ENCODE measurements around the gene SLC25A6.
"Not testable (repeated sequence)": the region's sequence is repeated elsewhere in the genome, so short reads cannot be mapped to it uniquely, and the experiment has no call there.

The SLC25A6 gene

DNA sequence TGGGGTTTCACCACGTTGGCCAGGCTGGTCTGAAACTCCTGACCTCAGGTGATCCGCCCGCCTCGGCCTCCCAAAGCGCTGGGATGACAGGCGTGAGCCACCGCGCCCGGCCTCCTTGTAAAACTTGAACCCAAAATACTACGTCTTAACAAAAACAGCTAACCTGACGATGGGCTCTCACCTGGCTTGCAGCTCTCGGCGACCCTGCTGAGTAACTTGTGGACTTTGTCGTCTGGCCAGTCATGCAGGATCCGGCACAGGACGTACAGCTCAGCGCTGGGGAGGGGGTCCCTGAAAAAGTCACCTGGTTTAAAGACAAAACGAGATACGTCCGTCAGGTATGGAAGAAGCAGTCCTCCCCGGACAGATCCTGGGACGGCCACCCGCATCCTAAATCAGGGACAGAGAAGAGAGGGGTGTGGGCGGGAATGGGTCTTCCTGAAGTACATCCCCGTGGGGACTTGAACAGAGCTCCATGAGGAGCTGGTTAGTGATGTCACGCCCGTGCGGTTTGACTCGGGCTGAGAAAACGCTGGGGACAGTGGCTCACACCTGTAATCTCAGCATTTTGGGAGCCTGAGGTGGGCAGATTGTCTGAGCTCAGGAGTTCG, 20.7 kb upstream of the SLC25A6 start:
- no peak for DNase-seq

DNA sequence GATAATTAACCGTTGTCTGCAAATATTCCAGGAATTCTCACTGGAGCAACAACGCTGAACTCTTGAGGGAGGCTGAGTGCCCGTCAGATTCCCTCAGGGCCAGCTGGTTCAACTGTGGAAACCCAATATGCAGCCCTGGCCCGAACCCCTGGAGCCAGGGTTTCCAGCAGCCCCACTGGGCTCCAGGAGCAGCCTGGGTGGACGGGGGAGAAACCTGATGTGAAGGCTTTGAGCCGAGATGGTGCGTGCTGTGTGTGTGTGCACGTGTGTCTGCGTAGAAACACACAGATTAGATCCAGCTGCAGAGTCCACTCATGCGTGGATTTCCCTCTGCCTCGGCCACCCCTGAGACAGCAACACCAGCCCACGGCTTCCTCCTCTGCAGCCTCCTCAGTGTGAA, 19.4 kb upstream of the SLC25A6 start:
- no peak for DNase-seq

DNA sequence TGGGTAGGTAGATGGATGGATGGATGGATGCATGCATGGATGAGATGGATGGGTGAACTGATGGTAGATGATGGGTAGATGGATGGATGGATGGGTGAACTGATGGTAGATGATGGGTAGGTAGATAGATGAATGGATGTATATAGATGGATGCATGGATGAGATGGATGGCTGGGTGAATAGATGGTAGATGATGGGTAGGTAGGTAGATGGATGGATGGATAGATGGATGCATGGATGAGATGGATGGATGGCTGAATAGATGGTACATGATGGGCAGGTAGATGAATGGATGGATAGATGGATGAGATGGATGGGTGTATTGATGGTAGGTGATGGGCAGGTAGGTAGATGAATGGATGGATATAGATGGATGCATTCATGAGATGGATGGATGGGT, 15.1 kb upstream of the SLC25A6 start:
- no peak for DNase-seq

DNA sequence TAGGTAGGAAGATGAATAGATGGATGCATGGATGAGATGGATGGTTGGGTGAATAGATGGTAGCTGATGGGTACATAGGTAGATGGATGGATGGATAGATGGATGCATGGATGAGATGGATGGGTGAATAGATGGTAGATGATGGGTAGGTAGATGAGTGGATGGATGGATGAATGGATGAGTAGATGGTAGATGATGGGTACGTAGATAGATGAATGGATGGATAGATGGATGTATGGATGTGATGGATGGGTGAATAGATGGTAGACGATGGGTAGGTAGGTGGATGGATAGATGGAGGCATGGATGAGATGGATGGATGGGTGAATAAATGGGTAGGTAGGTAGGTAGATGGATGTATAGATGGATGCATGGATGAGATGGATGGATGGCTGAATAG, 13.9 kb upstream of the SLC25A6 start:
- not testable (repeated sequence) for DNase-seq

DNA sequence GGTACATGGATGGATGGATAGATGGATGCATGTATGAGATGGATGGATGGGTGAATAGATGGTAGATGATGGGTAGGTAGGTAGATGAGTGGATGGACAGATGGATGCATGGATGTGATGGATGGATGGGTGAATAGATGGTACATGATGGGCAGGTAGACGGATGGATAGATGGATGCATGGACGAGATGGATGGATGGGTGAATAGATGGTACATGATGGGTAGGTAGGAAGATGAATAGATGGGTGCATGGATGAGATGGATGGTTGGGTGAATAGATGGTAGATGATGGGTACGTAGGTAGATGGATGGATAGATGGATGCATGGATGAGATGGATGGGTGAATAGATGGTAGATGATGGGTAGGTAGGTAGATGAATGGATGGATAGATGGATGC, 12.0 kb upstream of the SLC25A6 start:
- not testable (repeated sequence) for DNase-seq

DNA sequence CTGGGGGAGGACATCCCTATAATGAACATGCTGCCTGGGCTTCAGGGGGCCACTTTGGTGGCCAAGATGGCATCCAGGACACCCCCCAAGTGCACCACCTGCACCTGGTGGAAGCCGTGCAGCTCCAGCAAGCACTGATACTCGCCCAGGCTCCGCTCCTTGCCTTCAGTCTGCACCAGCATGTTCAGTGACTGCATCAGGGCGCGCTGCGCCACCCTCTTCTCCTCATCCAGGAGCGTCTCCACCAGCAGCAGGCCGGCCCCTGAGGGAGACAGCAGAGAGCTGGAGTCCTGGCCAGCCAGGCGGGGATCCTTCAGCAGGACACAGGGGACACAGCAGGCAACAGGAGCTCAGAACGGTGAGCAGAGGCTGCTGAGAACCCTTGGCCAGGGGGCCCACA, 11.3 kb upstream of the SLC25A6 start:
- DNase-seq, result no peak

DNA sequence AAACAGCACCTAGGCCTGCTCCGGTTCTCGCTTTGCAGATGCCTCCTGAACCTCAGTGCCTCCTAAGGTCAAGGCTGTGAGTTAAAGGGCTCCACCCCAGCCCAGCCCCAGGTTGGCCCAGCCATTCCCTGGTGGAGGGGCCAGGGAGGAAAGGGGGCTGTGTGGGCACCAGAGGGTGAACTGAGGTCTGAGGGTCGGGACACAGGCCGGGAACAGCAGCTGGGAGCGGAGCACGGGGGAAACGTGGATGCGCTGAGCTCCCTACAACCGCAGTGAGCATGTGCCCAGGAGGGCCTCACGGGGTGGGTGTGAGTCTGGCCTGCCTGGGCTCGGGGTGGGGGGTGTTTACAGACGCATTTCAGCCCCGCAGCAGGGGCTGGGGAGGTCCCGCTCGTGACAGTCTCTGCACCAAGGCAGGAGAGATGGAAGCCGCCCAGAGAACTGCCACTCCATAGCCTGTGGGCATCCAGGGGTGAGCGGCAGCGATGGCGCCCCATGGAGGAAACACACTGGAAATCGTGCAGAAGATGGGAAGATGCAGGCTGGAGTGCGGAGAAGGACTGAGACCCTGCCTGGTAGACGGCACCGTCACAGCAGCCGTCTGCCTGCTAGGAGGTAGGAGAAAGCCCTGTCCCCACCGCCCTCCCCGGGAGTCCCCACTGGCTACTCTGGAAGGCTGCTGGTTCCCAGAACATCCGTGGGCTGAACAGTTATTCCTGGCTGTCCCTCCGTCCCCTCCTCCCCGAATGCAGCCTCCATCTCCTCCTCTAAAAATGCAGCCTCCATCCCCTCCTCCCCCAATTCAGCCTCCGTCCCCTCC, 9.9 kb upstream of the SLC25A6 start:
- no peak for DNase-seq

DNA sequence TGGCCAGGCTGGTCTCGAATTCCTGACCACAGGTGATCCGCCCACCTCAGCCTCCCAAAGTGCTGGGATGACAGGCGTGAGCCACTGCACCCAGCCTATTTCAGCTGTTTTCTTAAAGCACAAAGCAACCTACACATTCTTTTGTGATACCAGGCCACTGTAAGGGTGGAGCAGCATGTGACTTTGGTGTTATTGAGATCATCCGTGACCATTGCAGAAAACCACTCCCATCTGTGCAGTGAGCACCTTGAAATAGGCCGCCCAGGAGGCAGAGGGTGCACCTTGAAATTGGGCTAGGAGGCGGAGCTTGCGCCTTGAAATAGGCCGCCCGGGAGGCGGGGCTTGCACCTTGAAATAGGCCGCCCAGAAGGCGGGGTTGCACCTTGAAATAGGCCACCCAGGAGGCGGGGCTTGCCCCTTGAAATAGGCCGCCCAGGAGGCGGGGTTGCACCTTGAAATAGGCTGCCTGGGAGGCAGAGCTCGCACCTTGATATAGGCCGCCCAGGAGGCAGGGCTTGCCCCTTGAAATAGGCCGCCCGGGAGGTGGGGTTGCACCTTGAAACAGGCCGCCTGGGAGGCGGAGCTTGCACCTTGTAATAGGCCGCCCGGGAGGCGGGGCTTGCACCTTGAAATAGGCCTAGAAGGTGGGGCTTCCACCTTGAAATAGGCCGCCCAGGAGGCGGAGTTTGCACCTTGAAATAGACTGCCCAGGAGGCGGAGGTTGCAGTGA, 9.0 kb upstream of the SLC25A6 start:
- no peak for DNase-seq

DNA sequence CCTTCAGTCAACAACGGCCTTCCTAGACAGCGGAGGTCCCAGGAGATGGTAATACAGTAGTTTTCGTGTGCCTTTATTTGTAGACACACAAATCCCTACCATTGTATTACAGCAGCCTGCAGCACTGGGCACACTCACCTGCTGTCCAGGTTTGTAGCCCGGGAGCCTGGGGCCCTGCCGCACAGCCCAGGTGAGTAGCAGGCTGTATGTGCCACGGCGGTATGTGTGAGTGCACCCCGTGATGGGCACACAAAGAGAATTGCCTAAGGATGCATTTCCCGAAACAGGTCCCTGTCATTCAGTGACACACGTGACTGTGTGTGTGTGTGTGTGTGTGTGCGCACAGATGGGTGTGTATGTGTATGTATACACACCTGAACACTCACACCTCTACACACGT, 8.1 kb upstream of the SLC25A6 start:
- DNase-seq, result no peak

DNA sequence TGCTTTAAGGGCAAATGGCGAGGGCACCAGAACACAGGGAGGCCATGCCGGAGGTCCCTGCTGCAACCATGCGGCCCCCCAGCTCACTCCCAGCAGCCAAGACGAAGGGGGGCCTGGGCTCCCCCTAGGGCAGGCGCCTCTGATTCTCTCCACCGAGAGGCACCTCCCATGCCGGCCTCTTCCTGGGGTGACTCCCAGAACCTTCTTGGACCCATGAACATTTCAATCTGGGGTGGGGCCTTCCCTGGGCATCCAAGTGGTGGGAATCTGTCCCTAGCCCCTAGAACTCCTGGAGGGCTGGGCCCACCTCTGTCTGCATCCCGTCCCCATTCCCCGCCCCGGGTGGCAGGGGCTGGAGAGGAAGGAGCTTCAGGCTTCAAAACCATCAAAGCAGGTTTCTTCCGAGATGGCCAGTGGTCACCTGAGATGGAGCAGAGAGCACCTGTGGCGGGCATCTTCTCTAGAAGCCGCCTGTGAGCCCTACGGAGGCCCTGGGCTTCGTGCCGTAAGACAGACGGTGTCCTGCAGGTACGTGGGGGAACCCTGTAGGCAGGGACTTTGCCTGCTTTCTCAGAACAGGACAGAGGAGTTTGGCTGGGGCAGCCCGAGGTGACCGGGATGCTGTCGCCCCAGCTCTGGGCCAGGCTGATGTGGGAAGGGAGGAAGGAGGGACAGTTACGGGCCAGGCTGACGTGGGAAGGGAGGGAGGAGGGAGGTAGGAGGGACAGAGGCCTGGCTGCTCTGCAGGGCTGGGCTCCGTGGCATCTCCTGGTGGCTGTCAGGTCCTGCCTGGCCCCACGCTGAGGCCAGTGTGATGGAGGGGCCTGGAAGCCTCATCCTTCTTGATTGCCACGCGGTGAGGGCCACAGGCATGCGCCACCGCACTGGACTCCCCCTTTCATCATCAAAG, 6.8 kb upstream of the SLC25A6 start:
- DNase-seq, result no peak

DNA sequence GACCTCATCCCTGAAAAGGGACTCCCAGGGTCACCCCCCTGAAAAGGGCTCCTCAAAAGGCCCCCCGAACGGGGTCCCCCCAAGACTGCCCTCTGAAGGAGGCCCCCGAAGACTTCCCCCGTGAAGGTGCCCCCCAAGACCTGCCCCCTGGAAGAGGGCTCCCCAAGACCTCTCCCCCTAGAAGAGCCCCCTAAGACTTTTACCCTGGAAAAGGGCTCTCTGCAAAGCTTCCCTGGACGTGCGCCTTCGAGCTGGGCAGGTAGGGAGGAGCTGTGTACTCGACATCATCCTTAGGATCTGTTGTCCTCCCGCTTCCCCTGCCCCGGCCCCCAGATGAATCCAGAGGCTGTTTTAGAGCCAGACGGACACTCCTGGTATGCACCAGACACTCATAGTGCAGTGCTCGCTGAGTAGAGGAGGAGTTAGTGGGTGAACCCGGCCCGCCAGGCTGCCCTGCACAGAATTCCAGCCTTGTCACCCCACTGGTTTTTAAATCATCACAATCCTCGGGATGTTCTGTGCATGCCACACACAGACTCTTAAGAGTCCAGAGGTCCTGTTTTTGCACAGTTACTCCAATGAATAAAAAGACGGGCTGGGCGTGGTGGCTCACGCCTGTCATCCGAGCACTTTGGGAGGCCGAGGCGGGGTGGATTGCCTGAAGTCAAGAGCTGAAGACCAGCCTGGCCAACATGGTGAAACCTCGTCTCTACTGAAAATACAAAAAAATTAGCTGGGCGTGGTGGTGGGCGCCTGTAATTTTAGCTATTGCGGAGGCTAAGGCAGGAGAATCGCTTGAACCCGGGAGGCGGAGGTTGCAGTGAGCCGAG, 5.7 kb upstream of the SLC25A6 start:
- no peak for DNase-seq

DNA sequence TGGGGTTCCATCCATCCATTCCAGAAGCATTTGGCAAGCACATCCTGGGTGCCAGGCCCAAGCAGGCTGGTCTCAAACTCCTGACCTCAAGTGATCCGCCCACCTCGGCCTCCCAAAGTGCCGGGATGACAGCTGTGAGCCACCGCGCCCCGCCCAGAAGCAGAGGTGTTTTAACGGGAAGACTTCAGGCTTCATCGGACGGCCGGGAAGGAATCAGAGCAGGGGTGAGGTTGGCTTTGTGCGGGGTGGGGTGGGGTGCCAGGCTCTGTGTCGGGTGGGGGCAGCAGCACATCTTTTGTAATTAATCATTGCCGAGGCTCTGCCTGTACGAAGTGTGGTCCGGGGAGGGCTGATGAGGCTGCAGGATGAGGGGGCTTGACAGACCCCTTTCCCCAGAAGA, 5.1 kb upstream of the SLC25A6 start:
- no peak for DNase-seq

DNA sequence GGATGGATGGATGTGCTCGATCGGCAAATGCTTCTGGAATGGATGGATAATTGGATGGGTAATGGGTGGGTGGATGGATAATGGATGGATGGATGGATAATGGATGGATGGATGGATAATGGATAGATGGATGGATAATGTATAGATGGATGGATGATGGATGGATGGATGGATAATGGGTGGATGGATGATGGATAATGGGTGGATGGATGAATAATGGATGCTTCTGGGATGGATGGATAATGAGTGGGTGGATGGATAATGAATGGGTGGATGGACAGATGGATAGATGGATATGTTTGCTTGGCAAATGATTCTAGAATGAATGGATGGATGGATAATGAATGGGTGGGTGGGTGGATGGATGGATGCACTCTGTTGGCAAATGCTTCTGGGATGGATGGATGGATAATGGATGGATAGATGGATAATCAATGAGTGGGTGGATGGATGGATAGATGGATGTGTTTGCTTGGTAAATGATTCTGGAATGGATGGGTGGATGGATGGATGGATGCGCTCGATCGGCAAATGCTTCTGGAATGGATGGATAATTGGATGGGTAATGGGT, 3.8 kb upstream of the SLC25A6 start:
- no peak for DNase-seq

DNA sequence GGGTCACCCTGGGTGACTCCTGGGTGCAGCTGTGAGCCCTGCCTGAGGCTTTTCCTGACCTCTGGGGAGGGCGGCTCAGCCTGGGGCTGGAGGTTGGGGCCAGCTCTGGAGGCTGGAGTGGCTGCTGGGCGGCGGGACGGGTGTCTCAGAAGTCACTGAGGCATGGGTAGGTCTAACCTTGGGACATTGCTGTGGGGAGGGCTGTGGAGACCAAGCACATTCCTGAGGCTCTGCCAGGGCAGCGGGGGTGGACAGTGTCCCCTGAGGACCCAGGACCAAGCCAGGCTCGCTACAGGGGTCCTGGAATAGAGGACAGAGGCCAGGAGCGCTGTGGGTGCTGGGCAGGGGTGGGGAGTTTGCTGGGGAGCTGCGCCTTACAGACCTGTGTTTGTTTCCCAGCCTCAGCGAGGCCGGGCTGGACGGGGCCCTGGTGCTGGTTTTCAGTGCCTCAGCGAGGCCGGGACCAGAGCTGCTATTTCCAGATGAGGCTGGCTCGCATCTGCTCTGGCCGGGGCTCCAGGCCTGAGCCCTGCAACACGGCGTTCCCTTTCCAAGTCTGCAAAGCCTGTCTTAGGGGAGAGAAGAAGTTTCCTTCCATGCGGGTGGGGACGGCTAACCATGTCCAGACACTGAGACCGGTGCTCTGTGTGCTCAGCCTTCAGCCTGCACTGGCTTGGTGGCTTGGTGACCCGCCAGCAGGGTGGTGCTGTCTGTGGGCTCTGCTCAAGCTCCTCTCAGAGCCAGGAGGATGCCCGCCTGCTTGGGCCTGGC, 3.0 kb upstream of the SLC25A6 start:
- no peak for DNase-seq

DNA sequence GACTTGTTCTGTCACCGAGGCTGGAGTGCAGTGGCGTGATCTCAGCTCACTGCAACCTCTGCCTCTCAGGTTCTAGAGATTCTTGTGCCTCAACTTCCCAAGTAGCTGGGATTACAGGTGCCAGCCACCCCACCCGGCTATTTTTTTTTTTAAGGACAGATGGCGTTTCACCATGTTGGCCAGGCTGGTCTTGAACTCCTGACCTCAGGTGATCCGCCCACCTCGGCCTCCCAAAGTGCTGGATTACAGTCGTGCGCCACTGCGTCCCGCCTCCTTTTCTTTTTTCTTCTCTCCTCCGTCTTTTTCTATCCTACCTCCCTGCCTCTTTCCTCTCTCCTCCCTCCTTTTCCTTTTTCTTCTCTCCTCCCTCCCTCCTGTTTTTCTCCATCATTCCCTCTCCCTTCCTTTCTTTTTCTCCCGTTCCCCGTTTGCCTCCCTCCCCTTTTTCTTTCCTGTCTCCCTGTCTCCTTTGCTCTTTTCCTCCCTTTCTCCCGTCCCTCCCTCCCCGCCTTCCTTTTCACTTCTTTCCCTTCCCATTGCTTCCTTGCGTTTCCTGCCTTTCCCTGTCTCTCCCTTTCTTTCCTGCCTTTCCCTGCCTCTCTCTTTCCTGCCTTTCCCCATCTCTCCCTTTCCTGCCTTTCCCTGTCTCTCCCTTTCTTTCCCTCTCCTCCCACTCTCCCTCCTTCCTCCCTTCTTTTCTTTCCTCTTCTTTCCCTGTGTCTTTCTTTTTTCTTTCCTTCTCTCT, 2.1 kb upstream of the SLC25A6 start:
- no peak for DNase-seq

DNA sequence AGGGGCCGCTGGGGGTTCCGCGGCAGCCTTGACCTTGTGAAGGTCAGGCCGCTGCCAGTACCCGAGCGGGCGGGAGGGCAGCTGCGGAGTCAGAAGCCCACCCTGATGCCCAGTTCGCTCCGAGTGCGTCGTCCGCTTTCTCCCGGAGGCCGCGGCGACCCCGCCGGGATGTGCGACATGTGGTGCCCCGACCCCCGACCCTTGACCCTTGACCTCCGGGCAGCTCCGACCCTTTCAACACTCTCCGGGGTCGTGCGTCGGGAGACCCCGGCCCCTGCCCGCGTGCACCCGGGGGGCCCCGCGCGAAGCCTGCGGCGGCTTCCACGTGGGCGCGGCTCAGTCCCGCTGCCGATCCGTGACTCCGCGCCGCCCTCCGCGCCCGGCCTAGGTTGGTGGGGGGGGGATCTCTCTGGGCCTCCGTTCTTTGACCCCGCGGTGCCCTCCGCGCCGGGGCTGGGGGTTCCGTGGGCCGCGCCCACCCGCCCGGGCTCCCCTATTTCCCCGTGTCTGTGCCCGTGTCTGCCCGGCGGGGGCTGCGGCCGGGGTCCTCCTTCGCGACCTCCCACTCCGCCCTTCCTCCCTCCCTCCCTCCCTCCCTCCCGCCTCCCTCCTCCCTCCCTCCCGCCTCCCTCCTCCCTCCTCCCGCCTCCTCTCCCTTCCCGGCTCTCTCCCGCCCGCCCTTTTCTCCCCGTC, 609 bp upstream of the SLC25A6 start:
- DNase-seq, result no peak

DNA sequence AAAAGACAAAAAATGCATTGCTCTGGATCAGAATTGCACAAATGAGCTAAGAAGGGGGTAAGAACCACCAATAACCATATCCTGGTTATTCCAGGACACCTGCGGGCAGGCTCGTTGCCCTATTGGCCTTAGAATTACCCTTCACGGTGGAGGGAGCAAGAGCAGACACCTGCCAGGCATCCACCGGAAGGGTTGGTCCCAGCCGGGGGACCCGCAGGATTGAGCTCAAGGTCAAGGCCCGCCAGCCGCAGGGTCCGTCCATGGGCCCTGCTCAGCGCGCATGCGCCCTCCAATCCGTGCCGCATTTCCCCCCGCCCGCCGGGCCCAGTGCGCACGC, 575 bp downstream of the SLC25A6 start:
- no peak for DNase-seq

DNA sequence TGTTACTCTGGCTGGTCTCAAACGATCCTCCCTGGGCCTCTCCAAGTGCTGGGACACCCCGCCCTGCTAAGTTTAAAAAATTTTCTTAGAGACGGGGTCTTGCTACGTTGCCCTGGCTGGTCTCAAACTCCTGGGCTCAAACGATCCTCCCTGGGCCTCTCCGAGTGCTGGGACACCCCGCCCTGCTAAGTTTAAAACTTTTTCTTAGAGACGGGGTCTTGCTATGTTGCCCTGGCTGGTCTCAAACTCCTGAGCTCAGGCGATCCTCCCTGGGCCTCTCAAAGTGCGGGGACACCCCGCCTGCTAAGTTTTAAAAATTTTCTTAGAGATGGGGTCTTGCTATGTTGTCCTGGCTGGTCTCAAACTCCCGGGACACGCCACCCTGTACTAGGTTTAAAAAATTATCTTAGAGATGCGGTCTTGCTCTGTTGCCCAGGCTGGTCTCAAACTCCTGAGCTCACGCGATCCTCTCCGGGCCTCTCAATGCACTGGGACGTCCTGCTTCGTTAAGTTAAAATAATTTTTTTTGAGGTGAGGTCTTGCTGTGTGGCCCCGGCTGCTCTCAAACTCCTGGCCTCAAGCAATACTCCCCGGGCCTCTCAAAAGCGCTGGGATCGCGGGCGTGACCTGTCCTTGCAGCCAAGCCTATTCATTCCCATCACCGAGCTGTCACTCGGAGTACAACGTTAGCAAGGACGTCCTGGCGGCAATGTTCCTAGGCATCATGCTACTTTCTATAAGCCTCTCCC, 1.1 kb downstream of the SLC25A6 start:
- no peak for DNase-seq

DNA sequence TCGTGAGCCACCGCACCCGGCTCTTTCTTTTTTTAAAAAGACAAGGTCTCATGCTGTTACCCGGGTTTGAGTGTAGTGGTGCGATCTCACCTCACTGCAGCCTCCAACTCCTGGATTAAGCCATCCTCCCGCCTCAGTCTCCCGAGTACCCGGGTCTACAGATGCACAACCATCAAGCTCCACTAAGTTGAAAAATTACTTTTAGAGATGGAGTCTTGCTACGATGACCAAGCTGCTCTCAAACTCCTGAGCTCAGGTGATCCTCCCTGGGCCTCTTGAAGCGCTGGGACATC, 2.0 kb downstream of the SLC25A6 start:
- DNase-seq, result no peak

All from NCI-H345 (cell line).